Type B pancreatic cell (in vitro differentiated cells): Measurements from ENCODE around the gene ERO1A. TPM values are rescaled to one million over a fixed set of nuclear protein-coding genes. Genes with fewer than 3 reads are reported as not detected.

ENCODE experiments used
- DNase-seq: peaks from one replicate; pipeline ENCODE4 v3.0.0; 2021; ENCODE audit warnings: mixed read lengths; ENCODE audit not compliant: unreplicated experiment; ENCODE audit errors: extremely low spot score
- H3K27ac Mint-ChIP-seq: 2 replicates; pipeline ENCODE4 v1.8.0; 2021; ENCODE audit warnings: mild to moderate bottlenecking, mixed read lengths
- H3K27me3 Mint-ChIP-seq: 2 replicates; pipeline ENCODE4 v1.8.0; 2021; ENCODE audit warnings: mixed read lengths
- H3K36me3 Mint-ChIP-seq: 2 replicates; pipeline ENCODE4 v1.8.0; 2021; ENCODE audit warnings: mixed read lengths
- H3K4me1 Mint-ChIP-seq: one replicate; pipeline ENCODE4 v1.8.0; 2021; ENCODE audit warnings: mixed read lengths; ENCODE audit not compliant: unreplicated experiment
- H3K4me3 Mint-ChIP-seq: 2 replicates; pipeline ENCODE4 v1.8.0; 2021; ENCODE audit warnings: mild to moderate bottlenecking, mixed read lengths
- H3K9me3 Mint-ChIP-seq: 2 replicates; pipeline ENCODE4 v1.8.0; 2021; ENCODE audit warnings: mixed read lengths
- CTCF ChIP-seq: fragments of 200-600 bp; sonication (generic); conservative IDR thresholded peaks from 2 replicates; pipeline ENCODE4 v1.5.0; 2021; ENCODE audit warnings: antibody characterized with exemption, mild to moderate bottlenecking
- total RNA-seq: library from RNA; stranded (reverse); gene quantifications from 2 replicates; pipeline ENCODE4 v1.2.1, GENCODE V29; 2021; ENCODE audit warnings: low replicate concordance

The ERO1A gene
- total RNA-seq, 1 donor from 2014 or later: 49.2 TPM

DNA sequence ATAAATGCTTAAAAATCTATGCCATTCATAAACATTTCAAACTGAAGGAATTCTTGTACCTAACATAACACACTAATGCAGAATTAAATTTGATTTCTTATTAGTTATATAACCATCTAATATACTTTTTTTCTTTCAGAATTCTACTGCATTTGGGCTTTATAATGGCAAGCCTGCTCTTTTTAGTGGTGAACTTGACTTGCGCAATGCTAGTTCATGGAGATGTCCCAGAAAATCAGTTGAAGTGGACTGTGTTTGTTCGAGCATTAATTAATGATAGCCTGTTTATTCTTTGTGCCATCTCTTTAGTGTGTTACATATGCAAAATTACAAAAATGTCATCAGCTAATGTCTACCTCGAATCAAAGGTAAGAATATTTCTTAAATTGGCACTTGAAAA is 95.4 kb downstream of the ERO1A start:
- no peak for TF ChIP-seq CTCF
- Mint-ChIP-seq H3K4me1 (peaks cover 3% of the 10 kb centered on the region), H3K27ac (no peak overlapping the region), H3K36me3 (peaks cover 14% of the 10 kb centered on the region), H3K4me3 (no peak overlapping the region), H3K27me3 (no peaks in the 10 kb centered on the region), H3K9me3 (peaks cover 9% of the 10 kb centered on the region)
- DNase-seq: no peak

DNA sequence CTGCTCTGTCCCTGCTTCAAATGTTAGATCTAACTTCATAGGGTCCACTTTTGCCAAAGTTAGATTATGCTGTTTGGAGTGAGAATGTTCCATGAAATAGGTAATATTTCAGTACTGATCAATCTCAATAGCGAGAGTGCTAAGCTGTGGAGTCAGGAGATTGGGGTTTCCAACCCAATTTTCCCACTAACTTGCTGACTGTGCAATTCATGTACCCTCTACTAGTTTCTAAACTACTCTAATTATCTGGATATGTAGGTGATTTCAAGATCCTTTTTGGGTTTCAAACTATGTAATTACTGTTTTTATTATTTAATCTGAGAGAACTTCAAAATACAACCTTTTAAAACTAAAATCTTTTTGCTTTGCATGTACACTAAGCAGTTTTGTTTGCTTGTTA is 96.8 kb downstream of the ERO1A start:
- DNase-seq: no peak
- H3K9me3 Mint-ChIP-seq: peaks cover 7% of the 10 kb centered on the region
- no peak overlapping the region for H3K27ac Mint-ChIP-seq
- H3K4me3 Mint-ChIP-seq: no peak overlapping the region
- no peaks in the 10 kb centered on the region for H3K27me3 Mint-ChIP-seq
- no peak for TF ChIP-seq CTCF
- H3K36me3 Mint-ChIP-seq: peaks cover 9% of the 10 kb centered on the region
- H3K4me1 Mint-ChIP-seq: peaks cover 3% of the 10 kb centered on the region

- peaks cover 7% of the 10 kb centered on the region for H3K9me3 Mint-ChIP-seq
- DNase-seq: no peak
- TF ChIP-seq CTCF: no peak
- H3K4me1 Mint-ChIP-seq: peaks cover 3% of the 10 kb centered on the region
- H3K27ac Mint-ChIP-seq: no peak overlapping the region
- H3K27me3 Mint-ChIP-seq: no peaks in the 10 kb centered on the region
- peaks cover 9% of the 10 kb centered on the region for H3K36me3 Mint-ChIP-seq
- H3K4me3 Mint-ChIP-seq: no peak overlapping the region
Measured at GRCh38 chr14:52596861-52597260, 98.5 kb downstream of the ERO1A start.

- peaks cover 3% of the 10 kb centered on the region for H3K4me1 Mint-ChIP-seq
- no peak for DNase-seq
- no peak overlapping the region for H3K27ac Mint-ChIP-seq
- peaks cover 9% of the 10 kb centered on the region for H3K36me3 Mint-ChIP-seq
- no peaks in the 10 kb centered on the region for H3K27me3 Mint-ChIP-seq
- TF ChIP-seq CTCF: no peak
- H3K9me3 Mint-ChIP-seq: peaks cover 7% of the 10 kb centered on the region
- no peak overlapping the region for H3K4me3 Mint-ChIP-seq
Measured at GRCh38 chr14:52596320-52596719, 99.0 kb downstream of the ERO1A start.

DNA sequence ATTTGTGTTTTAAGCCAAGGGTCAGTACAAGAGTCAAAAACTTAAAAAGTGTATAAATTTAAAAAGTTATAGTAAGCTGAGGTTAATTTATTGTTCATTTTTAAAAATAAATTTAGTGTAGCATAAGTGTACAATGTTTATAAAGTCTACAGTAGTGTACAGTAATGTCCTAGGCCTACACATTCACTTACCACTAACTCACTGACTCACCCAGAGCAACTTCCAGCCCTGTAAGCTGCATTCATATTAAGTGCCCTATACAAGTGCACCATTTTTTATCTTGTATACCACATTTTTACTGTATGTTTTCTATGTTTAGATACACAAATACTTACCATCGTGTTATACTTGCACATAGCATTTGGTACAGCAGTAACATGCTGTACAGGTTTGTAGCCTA is 105.0 kb downstream of the ERO1A start:
- no peak for DNase-seq
- Mint-ChIP-seq H3K27ac (no peak overlapping the region), H3K27me3 (no peaks in the 10 kb centered on the region), H3K9me3 (no peaks in the 10 kb centered on the region), H3K36me3 (peaks cover 4% of the 10 kb centered on the region), H3K4me1 (no peaks in the 10 kb centered on the region), H3K4me3 (no peak overlapping the region)
- TF ChIP-seq CTCF: no peak

Other genes with a start within 250 kb of the ERO1A start
- gene TXNDC16, start 143.1 kb downstream of the ERO1A start, total RNA-seq: 6.3 and 17.2 TPM in 2 replicates
- 1.6 and 6.1 TPM in 2 replicates for gene GPR137C, start 142.7 kb downstream of the ERO1A start, total RNA-seq
- 76.1 and 90.4 TPM in 2 replicates for gene PSMC6, start 11.6 kb upstream of the ERO1A start, total RNA-seq
- gene STYX, start 34.6 kb upstream of the ERO1A start, total RNA-seq: 9.1 and 11.0 TPM in 2 replicates
- 23.7 and 26.6 TPM in 2 replicates for gene GNPNAT1, start 96.0 kb upstream of the ERO1A start, total RNA-seq